ENCODE data around the gene DLX6. TPM values are rescaled to one million over a fixed set of nuclear protein-coding genes. Genes with fewer than 3 reads are reported as not detected.

Gene DLX6
- total RNA-seq (2014; rRNA removed; shearing (Covaris generic)) = 0.05 TPM in 1 of 2 replicates, not detected in the other

DNA sequence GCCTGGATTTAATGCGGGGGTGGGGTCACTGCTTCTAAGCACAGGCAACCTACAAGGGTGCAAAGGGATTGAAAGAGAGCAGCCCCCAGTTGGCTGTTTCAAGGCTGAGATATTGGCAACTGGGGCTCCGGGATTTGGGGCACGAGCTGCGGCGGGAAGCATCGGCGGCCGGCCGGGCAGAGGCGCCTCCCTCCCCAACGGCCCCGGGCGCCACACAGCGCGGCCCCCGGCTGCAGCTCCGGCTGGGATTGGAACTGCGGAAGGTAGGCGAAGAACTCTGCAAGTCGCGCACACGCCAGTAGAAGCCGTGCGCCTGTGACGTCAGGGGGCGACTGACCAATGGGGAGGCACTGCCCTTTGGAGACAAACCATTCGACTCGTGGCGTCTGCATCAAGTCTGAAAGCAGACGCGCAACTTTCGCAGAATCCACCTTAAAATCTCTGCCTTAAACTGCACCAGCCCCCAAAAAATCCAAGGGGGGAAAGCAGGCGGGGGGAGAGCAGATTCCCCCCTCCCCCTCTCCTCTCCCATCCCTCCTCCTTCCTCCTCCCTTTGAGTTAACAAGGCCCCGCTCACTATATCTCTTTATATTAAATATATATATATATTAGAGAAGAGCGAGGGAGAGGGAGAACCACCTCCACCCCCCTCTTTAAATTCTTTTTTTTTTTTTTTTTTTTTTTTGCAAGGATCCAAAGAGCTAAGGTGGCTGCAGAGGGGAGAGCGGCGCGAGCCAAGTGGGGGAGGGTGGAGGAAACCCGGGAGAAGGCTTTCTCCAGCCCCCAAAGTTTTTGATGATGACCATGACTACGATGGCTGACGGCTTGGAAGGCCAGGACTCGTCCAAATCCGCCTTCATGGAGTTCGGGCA, at the start of gene DLX6:
DLX6 (plus strand) TSS at position 371 of the 872 bp plus-strand sequence; CDS start at position 796, 425 bp downstream.

DNA sequence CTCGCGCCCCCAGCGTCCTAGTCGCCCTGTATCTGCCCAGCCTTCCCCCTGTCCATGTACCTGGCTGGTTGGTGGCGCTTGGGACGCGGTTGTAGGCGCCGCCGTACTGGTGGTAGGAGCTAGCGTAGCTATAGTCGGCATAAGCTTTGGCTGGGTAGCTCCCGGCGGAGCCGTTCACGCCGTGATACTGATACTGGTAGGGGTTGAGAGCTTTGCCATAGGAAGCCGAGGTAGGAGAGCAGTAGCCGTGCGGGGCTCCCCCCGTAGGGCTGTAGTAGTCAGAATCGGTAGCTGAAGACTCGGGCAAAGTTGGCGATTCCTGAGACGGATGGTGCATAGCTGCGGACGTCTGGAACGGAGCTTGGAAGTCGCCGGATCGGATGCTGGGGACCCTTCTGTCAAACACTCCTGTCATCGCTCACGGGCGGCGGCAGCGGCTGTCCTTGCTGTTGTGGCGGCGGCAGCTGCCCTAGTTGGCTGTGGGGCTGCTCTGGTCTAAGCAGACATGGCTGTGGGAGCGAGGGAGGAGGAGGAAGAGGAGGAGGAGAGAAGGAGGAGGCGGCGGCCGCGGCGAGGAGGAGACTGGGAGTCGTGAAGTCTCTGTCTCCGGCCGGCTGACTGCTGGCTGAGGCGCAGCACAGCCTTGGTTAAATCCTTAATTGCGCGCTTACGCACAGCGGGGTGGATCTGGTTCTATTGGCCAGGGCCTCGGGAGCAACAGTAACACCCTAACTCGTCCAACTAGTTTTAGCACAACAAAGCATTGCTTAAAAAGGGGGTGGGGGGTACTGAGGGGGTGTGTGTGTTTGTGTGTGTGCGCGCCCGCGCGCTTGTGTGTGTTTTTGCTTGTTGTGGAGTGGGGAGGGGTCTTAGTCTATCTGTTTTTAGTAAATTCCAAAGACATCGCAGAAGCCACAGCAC, 19.1 kb downstream of the DLX6 start, which contains the start of gene DLX5:
DLX5 (minus strand) TSS at position 623 of the 921 bp plus-strand sequence; CDS start at position 415, 208 bp downstream.

Small RNA genes within 50 kb of the gene (small RNA-seq; reads per million reads assigned to genes)
- not detected for gene RF01778
- gene RF01887 = not detected
- gene RF01888 = not detected

Other genes with a start within 250 kb of the DLX6 start
- not detected in 2 replicates for gene DLX5, start 19.3 kb downstream of the DLX6 start, total RNA-seq (2014; rRNA removed; shearing (Covaris generic))
- 8.1 and 25.6 TPM in 2 replicates for gene SDHAF3, start 112.1 kb downstream of the DLX6 start, total RNA-seq (2014; rRNA removed; shearing (Covaris generic))

All from A375 (cell line).